Osteocyte (in vitro differentiated cells): ENCODE measurements around the gene CHDH. TPM values are rescaled to one million over a fixed set of nuclear protein-coding genes. Genes with fewer than 3 reads are reported as not detected.

Experiments used
- DNase-seq: peaks from one replicate; pipeline ENCODE4 v3.0.0; 2021; ENCODE audit warnings: mixed read lengths; ENCODE audit not compliant: unreplicated experiment; ENCODE audit errors: extremely low spot score
- H3K27ac Mint-ChIP-seq: one replicate; pipeline ENCODE4 v1.8.0; 2021; ENCODE audit warnings: mild to moderate bottlenecking, mixed read lengths; ENCODE audit not compliant: unreplicated experiment
- H3K27me3 Mint-ChIP-seq: one replicate; pipeline ENCODE4 v1.8.0; 2021; ENCODE audit warnings: mixed read lengths; ENCODE audit not compliant: unreplicated experiment
- H3K36me3 Mint-ChIP-seq: one replicate; pipeline ENCODE4 v1.8.0; 2021; ENCODE audit warnings: mixed read lengths; ENCODE audit not compliant: unreplicated experiment
- H3K4me1 Mint-ChIP-seq: one replicate; pipeline ENCODE4 v1.8.0; 2021; ENCODE audit warnings: mixed read lengths; ENCODE audit not compliant: unreplicated experiment
- H3K4me3 Mint-ChIP-seq: one replicate; pipeline ENCODE4 v1.8.0; 2021; ENCODE audit warnings: mild to moderate bottlenecking, moderate library complexity, mixed read lengths; ENCODE audit not compliant: unreplicated experiment
- H3K9me3 Mint-ChIP-seq: one replicate; pipeline ENCODE4 v1.8.0; 2021; ENCODE audit warnings: mixed read lengths; ENCODE audit not compliant: unreplicated experiment
- total RNA-seq: library from RNA; stranded (reverse); gene quantifications from 2 replicates; pipeline ENCODE4 v1.2.1, GENCODE V29; 2021
- TF ChIP-seq, protein P1 (sequence below): fragments of 200-600 bp; sonication (generic); IDR thresholded peaks from 2 replicates; pipeline ENCODE4 v1.5.0; 2021; ENCODE audit warnings: antibody characterized with exemption, mild to moderate bottlenecking, moderate library complexity

The CHDH gene
- total RNA-seq, 1 donor from 2014 or later = 0.86 TPM

DNA sequence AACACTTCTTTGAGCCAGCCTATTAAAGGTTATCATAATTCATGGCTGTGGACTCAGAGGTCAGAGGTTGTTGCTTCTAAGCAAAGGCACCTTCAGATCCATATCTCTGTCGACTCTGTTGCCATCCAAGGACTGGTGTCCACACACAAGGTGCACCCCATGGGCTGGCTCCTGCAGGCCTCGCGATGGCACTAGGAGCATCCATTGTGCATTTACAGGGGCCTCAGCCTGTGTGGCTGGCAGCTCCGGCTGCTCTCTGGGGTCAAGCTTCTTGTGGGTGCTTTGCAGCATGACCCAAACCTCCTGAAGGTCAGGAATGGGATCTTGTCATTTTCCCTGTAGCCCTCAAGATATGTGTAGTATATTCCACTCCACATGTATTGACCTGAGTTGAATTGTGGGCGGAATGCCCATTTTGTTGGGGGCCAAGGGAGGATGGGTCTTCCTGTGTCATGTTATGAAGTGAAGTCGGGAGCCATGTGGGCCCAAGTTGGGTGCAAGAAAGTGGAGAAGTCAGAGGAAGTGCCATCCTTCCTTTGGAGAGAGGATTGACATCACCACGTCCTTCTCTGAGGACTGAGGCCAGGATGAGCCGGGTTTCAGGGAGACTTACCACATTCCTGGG is 43.9 kb downstream of the CHDH start:
- DNase-seq = no peak
- Mint-ChIP-seq H3K9me3 (no peaks in the 10 kb centered on the region), H3K36me3 (no peaks in the 10 kb centered on the region), H3K4me3 (no peak overlapping the region), H3K27ac (no peak overlapping the region), H3K4me1 (peaks cover 28% of the 10 kb centered on the region), H3K27me3 (peaks cover 1% of the 10 kb centered on the region)
- TF ChIP-seq, protein P1, sequence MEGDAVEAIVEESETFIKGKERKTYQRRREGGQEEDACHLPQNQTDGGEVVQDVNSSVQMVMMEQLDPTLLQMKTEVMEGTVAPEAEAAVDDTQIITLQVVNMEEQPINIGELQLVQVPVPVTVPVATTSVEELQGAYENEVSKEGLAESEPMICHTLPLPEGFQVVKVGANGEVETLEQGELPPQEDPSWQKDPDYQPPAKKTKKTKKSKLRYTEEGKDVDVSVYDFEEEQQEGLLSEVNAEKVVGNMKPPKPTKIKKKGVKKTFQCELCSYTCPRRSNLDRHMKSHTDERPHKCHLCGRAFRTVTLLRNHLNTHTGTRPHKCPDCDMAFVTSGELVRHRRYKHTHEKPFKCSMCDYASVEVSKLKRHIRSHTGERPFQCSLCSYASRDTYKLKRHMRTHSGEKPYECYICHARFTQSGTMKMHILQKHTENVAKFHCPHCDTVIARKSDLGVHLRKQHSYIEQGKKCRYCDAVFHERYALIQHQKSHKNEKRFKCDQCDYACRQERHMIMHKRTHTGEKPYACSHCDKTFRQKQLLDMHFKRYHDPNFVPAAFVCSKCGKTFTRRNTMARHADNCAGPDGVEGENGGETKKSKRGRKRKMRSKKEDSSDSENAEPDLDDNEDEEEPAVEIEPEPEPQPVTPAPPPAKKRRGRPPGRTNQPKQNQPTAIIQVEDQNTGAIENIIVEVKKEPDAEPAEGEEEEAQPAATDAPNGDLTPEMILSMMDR = no peak

DNA sequence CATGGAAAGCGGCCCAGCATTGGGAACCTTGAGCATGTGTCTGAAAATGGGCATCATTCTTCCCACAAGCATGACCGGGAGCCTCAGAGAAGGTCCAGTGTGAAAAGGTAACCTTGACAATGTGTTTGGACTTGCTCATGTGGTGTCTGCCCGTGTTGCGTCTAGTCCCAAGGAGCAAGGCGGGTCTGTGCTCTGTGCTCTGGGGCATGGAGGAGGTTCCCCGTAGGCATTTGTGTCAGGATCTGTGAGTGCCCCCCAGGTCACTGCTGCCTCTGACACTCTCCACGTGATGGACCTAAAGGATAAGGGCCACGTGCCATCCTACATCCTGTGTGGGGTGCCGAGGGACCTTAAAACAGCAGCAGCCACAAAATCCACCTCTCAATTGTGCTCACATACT is 44.9 kb downstream of the CHDH start:
- Mint-ChIP-seq H3K4me3 (no peak overlapping the region), H3K27ac (no peak overlapping the region), H3K9me3 (no peaks in the 10 kb centered on the region), H3K36me3 (no peaks in the 10 kb centered on the region), H3K4me1 (peaks cover 21% of the 10 kb centered on the region), H3K27me3 (peaks cover 9% of the 10 kb centered on the region)
- no peak for DNase-seq
- TF ChIP-seq, protein P1 = no peak

DNA sequence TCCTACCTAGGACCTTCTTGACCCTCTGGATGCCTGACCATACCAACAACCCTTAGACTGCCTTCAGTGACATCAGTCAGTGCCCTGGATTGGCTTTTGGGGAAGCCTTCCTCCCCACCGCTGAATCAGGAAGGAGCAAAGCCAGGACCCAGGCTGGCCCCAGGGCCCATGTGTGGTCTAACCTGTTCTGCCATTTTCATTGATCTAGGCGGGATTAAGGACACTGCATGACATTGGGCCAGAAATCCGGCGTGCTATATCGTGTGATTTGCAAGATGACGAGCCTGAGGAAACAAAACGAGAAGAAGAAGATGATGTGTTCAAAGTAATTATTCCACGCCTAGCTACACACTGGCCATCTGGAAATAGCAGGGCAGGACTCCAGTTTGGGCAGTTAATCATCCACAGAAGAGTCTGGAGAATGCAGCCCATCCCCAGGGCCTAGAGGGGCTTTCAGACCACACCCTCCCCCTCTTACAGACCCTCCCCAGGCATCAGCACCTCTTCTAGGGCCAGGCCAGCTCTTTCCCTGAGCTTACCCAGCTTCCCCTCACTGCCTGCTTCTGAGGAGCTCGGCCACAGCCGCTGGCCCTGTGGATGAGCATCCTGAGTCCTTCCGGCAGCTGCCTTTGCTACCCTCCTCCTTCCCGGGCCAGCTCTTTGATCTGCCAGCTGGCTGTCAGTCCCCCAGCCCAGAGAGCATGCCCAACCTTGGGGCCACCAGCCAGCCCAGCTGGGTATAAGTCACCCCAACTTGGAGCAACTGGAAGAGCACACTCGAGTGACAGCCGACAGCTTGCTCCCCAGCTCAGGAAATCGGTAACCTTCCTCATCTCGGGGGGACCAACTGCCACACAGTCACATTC is 45.9 kb downstream of the CHDH start:
- Mint-ChIP-seq H3K27ac (no peak overlapping the region), H3K4me1 (peaks cover 17% of the 10 kb centered on the region), H3K9me3 (no peaks in the 10 kb centered on the region), H3K27me3 (peaks cover 19% of the 10 kb centered on the region), H3K4me3 (no peak overlapping the region), H3K36me3 (no peaks in the 10 kb centered on the region)
- DNase-seq = no peak
- TF ChIP-seq, protein P1 = no peak

DNA sequence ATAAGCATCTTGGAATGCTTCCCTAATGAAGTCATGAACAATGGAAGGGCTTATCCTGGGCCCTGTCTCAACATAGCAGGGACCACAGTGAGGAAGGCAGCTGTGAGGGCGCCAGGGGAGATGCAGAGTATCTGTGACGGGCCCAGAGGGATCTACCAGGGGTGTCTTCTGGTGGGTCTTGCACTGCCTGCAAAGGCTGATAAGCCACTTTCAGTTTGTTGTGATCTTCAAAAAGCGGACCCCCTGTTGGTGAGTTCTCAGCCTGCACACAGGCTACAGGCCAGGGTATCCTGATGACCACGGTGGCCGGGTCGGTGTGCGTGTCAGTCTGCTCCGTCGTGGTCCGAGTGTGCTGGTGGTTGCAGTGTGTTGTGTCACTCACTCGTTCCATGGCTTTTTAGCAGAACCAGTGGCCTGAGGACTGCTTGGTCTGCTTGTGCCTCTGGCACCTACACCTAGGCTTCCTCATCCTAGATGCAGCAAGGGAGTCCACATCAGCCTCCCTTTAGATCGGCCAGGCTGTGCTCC is 46.8 kb downstream of the CHDH start:
- no peak overlapping the region for H3K4me3 Mint-ChIP-seq
- peaks cover 26% of the 10 kb centered on the region for H3K27me3 Mint-ChIP-seq
- no peaks in the 10 kb centered on the region for H3K9me3 Mint-ChIP-seq
- H3K4me1 Mint-ChIP-seq = peaks cover 8% of the 10 kb centered on the region
- no peaks in the 10 kb centered on the region for H3K36me3 Mint-ChIP-seq
- H3K27ac Mint-ChIP-seq = no peak overlapping the region
- no peak for DNase-seq
- TF ChIP-seq, protein P1 = no peak

DNA sequence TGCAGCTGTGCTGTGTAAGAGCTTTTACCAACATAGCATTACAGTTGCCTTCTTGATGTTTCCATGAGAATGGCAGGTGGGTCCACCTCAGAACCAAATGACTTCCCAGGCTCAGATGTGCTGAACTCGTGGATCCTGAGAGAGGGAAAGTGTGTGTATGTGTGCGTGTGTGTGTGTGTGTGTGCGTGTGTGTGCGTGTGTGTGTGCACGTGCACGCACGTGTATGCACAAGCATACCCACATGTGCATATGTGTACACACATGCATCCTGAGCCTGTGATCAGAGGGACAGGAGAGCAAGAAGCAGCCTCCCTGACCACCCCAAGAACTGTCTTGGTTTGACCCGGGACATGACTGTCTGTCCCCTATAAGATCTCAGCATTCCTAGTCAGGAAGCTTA is 48.1 kb downstream of the CHDH start:
- DNase-seq = no peak
- Mint-ChIP-seq H3K27ac (no peak overlapping the region), H3K27me3 (peaks cover 30% of the 10 kb centered on the region), H3K36me3 (no peaks in the 10 kb centered on the region), H3K9me3 (no peaks in the 10 kb centered on the region), H3K4me1 (no peaks in the 10 kb centered on the region), H3K4me3 (no peak overlapping the region)
- TF ChIP-seq, protein P1 = no peak
